K562 (cell line): Measurements from ENCODE around the gene TBXA2R.
"Not testable (repeated sequence)": the region's sequence is repeated elsewhere in the genome, so short reads cannot be mapped to it uniquely, and the experiment has no call there.

Source experiments
- CTBP1 ChIP-seq: fragments of 450-650 bp; IDR thresholded peaks from 2 replicates; pipeline ENCODE4 v1.6.1; 2016; ENCODE audit warnings: borderline replicate concordance
- EWSR1 ChIP-seq: fragments of 450-650 bp; IDR thresholded peaks from 2 replicates; pipeline ENCODE4 v1.6.1; 2018; ENCODE audit warnings: borderline replicate concordance, mild to moderate bottlenecking, low read depth, moderate library complexity; ENCODE audit not compliant: partially characterized antibody
- FOXP1 ChIP-seq: sonication (generic); formaldehyde crosslinking; IDR thresholded peaks from 2 replicates; pipeline ENCODE4 v1.8.0; 2022; ENCODE audit warnings: mild to moderate bottlenecking, missing genetic modification reagents
- HMGN3 ChIP-seq: IDR thresholded peaks from 2 replicates; pipeline ENCODE4 v1.6.1; 2011; ENCODE audit warnings: borderline replicate concordance, low read depth, mild to moderate bottlenecking, mixed read lengths, low read length; ENCODE audit not compliant: insufficient read length; ENCODE audit errors: extremely low read depth
- NFIC ChIP-seq: fragments of 450-650 bp; IDR thresholded peaks from 2 replicates; pipeline ENCODE4 v1.6.1; 2017; ENCODE audit warnings: mild to moderate bottlenecking, inconsistent platforms
- PML ChIP-seq: IDR thresholded peaks from 2 replicates; pipeline ENCODE4 v1.6.1; 2012; ENCODE audit warnings: low read length, inconsistent platforms
- SRSF9 ChIP-seq: fragments of 200-400 bp; formaldehyde crosslinking; IDR thresholded peaks from 2 replicates; pipeline ENCODE4 v1.6.1; 2017; ENCODE audit warnings: low read depth, low read length, borderline replicate concordance
- ZBTB43 ChIP-seq: sonication (generic); formaldehyde crosslinking; IDR thresholded peaks from 2 replicates; pipeline ENCODE4 v1.8.0; 2023; ENCODE audit warnings: mild to moderate bottlenecking, missing genetic modification reagents

DNA sequence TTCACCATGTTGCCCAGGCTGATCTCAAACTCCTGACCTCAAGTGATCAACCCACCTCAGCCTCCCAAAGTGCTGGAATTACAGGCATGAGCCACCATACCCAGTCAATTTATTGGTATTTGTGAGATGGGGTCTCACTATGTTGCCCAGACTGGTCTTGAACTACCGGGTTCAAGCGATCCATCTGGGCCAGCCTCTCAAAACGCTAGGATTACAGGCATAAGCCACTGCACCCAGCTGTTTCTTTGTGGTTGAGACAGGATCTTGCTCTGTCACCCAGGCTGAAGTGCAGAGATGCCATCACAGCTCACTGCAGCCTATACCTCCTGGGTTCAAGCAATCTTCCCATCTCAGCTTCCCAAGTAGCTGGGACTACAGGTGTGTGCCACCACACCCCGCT, 24.9 kb downstream of the TBXA2R start:
- TF ChIP-seq HMGN3; EWSR1; FOXP1 (CRISPR knock-in tag); PML; NFIC; ZBTB43; SRSF9; CTBP1: not testable (repeated sequence)
